CD4-positive, alpha-beta T cell (primary cell): ENCODE results near the gene NOD1. TPM values are rescaled to one million over a fixed set of nuclear protein-coding genes. Genes with fewer than 3 reads are reported as not detected.

Experiments used
- ATAC-seq: fragments of 200-7000 bp; cut with Tn5 transposase; one replicate; pipeline ENCODE4 v1.10.0; 2022; ENCODE audit warnings: mild to moderate bottlenecking; ENCODE audit not compliant: poor library complexity
- CTCF ChIA-PET: fragments of 350-600 bp; sonication (Branson Sonifier 250); formaldehyde crosslinking; loops from one replicate; lab custom pipeline; 2021; ENCODE audit warnings: antibody characterized with exemption, inconsistent platforms; lab: Charles Lee
- POLR2A ChIA-PET: fragments of 350-600 bp; sonication (Branson Sonifier 250); formaldehyde crosslinking; loops from one replicate; lab custom pipeline; 2021; ENCODE audit warnings: antibody characterized with exemption, inconsistent platforms; lab: Charles Lee
- DNase-seq, 14 experiments: peaks; one replicate each; pipeline ENCODE4 v3.0.0-alpha.2; 2013 to 2020; ENCODE audit warnings: mixed read lengths in 2 of 14
- H3K27ac ChIP-seq, 2 donors: one replicate each; pipeline versions ENCODE4 v1.5.1 to v1.7.0; 2013; ENCODE audit warnings: low read length in 2 of 2, low read depth in 1 of 2, mild to moderate bottlenecking in 1 of 2
- H3K27me3 ChIP-seq, 2 experiments: 1 replicate in 1 of 2; 2 replicates in 1 of 2; pipeline versions ENCODE4 v1.6.1 to v1.7.0; 2013; ENCODE audit warnings: low read length in 2 of 2, control low read depth in 1 of 2, mild to moderate bottlenecking in 1 of 2, moderate library complexity in 1 of 2; ENCODE audit not compliant: insufficient read depth in 2 of 2, control insufficient read depth in 1 of 2
- H3K36me3 ChIP-seq: one replicate; pipeline ENCODE4 v1.6.1; 2013; ENCODE audit warnings: low read length, control low read depth; ENCODE audit not compliant: insufficient read depth
- H3K4me1 ChIP-seq: one replicate; pipeline ENCODE4 v1.6.1; 2013; ENCODE audit warnings: low read length, control low read depth; ENCODE audit not compliant: insufficient read depth
- H3K4me3 ChIP-seq: one replicate; pipeline ENCODE4 v1.5.1; 2013; ENCODE audit warnings: mild to moderate bottlenecking, low read length, moderate library complexity
- H3K9me3 ChIP-seq, 2 experiments: 1 replicate in 1 of 2; 2 replicates in 1 of 2; pipeline versions ENCODE4 v1.6.1 to v1.7.0; 2013; ENCODE audit warnings: low read length in 2 of 2, mild to moderate bottlenecking in 2 of 2, control low read depth in 1 of 2, moderate library complexity in 1 of 2; ENCODE audit not compliant: control insufficient read depth in 1 of 2, insufficient read depth in 1 of 2
- H3K27ac Mint-ChIP-seq: one replicate; pipeline ENCODE4 v1.8.0; 2020; ENCODE audit warnings: mixed read lengths
- H3K27me3 Mint-ChIP-seq: one replicate; pipeline ENCODE4 v1.8.0; 2021; ENCODE audit warnings: mixed read lengths
- H3K36me3 Mint-ChIP-seq: one replicate; pipeline ENCODE4 v1.8.0; 2021; ENCODE audit warnings: low read depth, mixed read lengths
- H3K4me1 Mint-ChIP-seq: one replicate; pipeline ENCODE4 v1.8.0; 2021; ENCODE audit warnings: low read depth, mixed read lengths
- H3K4me3 Mint-ChIP-seq: one replicate; pipeline ENCODE4 v1.8.0; 2020; ENCODE audit warnings: mild to moderate bottlenecking, mixed read lengths
- H3K9me3 Mint-ChIP-seq: one replicate; pipeline ENCODE4 v1.8.0; 2020; ENCODE audit warnings: mixed read lengths
- CTCF ChIP-seq: fragments of 200-600 bp; IDR thresholded peaks from one replicate; pipeline ENCODE4 v1.8.0; 2022; ENCODE audit warnings: antibody characterized with exemption, mild to moderate bottlenecking
- intact Hi-C, 2 experiments: fragments of 100-400 bp; cut with DNase I in 1 of 2; cut with micrococcal nuclease in 1 of 2; formaldehyde crosslinking; loops; one replicate each; pipeline versions ENCODE4 v1.15.1 to v1.9.0; 2023 to 2025; cut with DNase I, micrococcal nuclease
- total RNA-seq, 174 experiments: library from RNA in 2 of 174; stranded (reverse) in 2 of 174; gene quantifications; one replicate each; pipeline ENCODE4 v1.2.3 and lab custom pipeline; 2021 to 2026

The NOD1 gene
- total RNA-seq, 2 experiments from 2014 or later = 11.6 to 12.6 TPM

GRCh38 chr7:30423788-30424505, 54.6 kb downstream of the NOD1 start:
- Histone ChIP-seq H3K4me3 (no peak overlapping the region), H3K27me3 (no peaks in the 10 kb centered on the region), H3K27ac (no peak overlapping the region), H3K4me1 (no peaks in the 10 kb centered on the region), H3K36me3 (peaks cover 29% of the 10 kb centered on the region), H3K9me3 (peaks cover 0 to 4% of the 10 kb centered on the region in 2 experiments)
- no peak for DNase-seq
- no peak overlapping the region for H3K4me3 Mint-ChIP-seq
- ATAC-seq = no peak
- no peaks in the 10 kb centered on the region for H3K4me1 Mint-ChIP-seq
- no peak overlapping the region for H3K27ac Mint-ChIP-seq
- intact Hi-C loops = no loop called here
- peaks cover 47% of the 10 kb centered on the region for H3K36me3 Mint-ChIP-seq
- TF ChIP-seq CTCF = no peak
- POLR2A ChIA-PET = no interaction called here
- peaks cover 4% of the 10 kb centered on the region for H3K9me3 Mint-ChIP-seq
- H3K27me3 Mint-ChIP-seq = no peaks in the 10 kb centered on the region
- CTCF ChIA-PET = no interaction called here

GRCh38 chr7:30422922-30423321, 55.7 kb downstream of the NOD1 start:
- Histone ChIP-seq H3K4me1 (no peaks in the 10 kb centered on the region), H3K36me3 (peaks cover 22% of the 10 kb centered on the region), H3K27me3 (no peaks in the 10 kb centered on the region), H3K4me3 (no peak overlapping the region), H3K27ac (no peak overlapping the region), H3K9me3 (peaks cover 0 to 4% of the 10 kb centered on the region in 2 experiments)
- Mint-ChIP-seq H3K9me3 (peaks cover 4% of the 10 kb centered on the region), H3K27me3 (no peaks in the 10 kb centered on the region), H3K36me3 (peaks cover 38% of the 10 kb centered on the region), H3K4me3 (no peak overlapping the region), H3K27ac (no peak overlapping the region), H3K4me1 (no peaks in the 10 kb centered on the region)
- ATAC-seq (no peak), DNase-seq (no peak)
- POLR2A ChIA-PET = interaction anchor here (0.6 kb wide), 1 partner anchor 46 kb away, joined by 3 read pairs; no protein-coding TSS in a partner anchor
- no peak for TF ChIP-seq CTCF
- intact Hi-C loops = no loop called here
- CTCF ChIA-PET = no interaction called here

- intact Hi-C loops = no loop called here
- Histone ChIP-seq H3K4me3 (no peak overlapping the region), H3K36me3 (peaks cover 20% of the 10 kb centered on the region), H3K4me1 (no peaks in the 10 kb centered on the region), H3K9me3 (peaks cover 0 to 4% of the 10 kb centered on the region in 2 experiments), H3K27ac (no peak overlapping the region), H3K27me3 (no peaks in the 10 kb centered on the region)
- Mint-ChIP-seq H3K4me1 (no peaks in the 10 kb centered on the region), H3K27me3 (no peaks in the 10 kb centered on the region), H3K9me3 (peaks cover 4% of the 10 kb centered on the region), H3K36me3 (peaks cover 27% of the 10 kb centered on the region), H3K4me3 (no peak overlapping the region), H3K27ac (no peak overlapping the region)
- no peak for TF ChIP-seq CTCF
- ChIA-PET POLR2A (no interaction called here), CTCF (no interaction called here)
- no peak for DNase-seq
- ATAC-seq = no peak
Observed at GRCh38 chr7:30421647-30422196, 56.9 kb downstream of the NOD1 start.
